Ovary (tissue), 3 donors: Measurements from ENCODE around the gene ALK.

ENCODE experiments used
- EP300 ChIP-seq: sonication (generic); formaldehyde crosslinking; IDR thresholded peaks from one replicate; pipeline ENCODE4 v1.6.1; 2017; ENCODE audit warnings: antibody characterized with exemption
- POLR2A ChIP-seq: fragments of 450-650 bp; IDR thresholded peaks from one replicate; pipeline ENCODE4 v1.6.1; 2017; ENCODE audit warnings: antibody characterized with exemption, mild to moderate bottlenecking, moderate library complexity
- TF ChIP-seq, protein P1 (sequence below), 3 donors: fragments of 450-650 bp in 2 of 3; fragments of 200-600 bp in 1 of 3; IDR thresholded peaks; one replicate each; pipeline versions ENCODE4 v1.5.1 to v1.8.0; 2016 to 2022; ENCODE audit warnings: antibody characterized with exemption in 3 of 3, mild to moderate bottlenecking in 1 of 3
- donor health status: DM: no; HTN: no; CAD: no.

DNA sequence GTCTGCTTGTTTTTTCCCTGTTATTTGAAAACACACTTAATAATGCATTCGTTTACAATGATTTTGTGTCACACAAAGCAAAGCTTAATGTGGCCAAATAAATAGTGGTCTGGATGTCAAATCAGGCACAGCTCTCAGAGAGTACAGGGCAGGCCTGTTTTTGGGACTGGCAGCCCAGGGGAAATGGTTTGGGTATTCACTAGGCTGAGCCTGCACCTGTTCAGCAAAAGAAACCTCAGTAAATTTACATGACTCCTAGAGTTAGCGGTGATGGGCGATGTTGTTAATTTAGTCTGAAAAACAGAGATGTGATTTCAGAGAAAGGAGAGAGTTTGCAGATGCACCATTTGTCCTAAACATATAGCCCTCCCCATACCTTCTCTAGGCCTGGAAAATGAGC is 197.1 kb downstream of the ALK start:
- TF ChIP-seq, protein P1, sequence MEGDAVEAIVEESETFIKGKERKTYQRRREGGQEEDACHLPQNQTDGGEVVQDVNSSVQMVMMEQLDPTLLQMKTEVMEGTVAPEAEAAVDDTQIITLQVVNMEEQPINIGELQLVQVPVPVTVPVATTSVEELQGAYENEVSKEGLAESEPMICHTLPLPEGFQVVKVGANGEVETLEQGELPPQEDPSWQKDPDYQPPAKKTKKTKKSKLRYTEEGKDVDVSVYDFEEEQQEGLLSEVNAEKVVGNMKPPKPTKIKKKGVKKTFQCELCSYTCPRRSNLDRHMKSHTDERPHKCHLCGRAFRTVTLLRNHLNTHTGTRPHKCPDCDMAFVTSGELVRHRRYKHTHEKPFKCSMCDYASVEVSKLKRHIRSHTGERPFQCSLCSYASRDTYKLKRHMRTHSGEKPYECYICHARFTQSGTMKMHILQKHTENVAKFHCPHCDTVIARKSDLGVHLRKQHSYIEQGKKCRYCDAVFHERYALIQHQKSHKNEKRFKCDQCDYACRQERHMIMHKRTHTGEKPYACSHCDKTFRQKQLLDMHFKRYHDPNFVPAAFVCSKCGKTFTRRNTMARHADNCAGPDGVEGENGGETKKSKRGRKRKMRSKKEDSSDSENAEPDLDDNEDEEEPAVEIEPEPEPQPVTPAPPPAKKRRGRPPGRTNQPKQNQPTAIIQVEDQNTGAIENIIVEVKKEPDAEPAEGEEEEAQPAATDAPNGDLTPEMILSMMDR (IDR thresholded peaks at IDR 0.05), result no peak
- TF ChIP-seq EP300, result no peak
- no peak for TF ChIP-seq POLR2A
